Measurements from ENCODE around the gene BAIAP2L2.

DNA sequence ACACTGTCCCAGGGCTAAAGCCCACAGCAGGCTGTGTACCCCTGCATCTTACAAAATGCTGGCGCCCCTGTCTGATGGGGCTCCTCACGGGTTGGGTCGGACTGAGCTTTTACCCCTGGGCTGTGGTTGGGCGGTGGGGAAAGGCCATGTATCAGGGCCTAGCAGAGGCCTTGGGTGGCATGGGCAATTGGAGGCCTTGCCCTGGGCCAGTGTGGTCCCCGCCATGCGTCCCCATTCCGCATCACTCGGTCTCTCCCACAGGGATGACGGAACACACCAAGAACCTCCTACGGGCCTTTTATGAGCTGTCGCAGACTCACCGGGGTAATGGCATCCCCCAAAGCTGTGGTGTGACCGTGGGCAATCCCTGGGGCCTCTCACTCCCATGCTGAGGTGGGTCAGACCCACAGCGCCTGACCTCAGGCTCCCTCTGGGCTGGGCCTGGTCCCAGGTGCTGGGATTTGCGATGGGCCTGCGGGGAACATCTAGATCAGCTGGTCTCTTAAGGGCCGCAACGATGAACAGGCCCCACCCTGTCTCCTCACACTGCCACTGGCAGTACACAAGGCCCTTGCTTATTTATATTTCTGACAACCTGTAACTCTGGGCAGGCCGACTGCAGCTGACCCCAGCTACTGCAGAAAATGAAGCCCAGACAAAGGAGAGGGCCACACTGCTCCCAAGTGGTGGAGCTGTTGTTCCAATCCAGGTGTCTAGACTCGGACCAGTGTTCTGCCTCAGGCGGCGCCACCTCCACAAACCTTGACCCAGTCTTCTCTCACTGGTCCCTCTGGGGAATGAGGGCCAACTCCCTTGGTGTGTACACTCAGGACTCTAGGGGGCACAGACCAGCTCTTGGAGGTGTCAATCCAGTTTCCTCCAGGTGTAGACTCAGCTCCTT, 38.8 kb downstream of the BAIAP2L2 start:
- TF ChIP-seq EP300 (conservative IDR thresholded peaks at IDR 0.05; ENCODE audit: poor library complexity, severe bottlenecking), result no peak
- TF ChIP-seq, protein P1, sequence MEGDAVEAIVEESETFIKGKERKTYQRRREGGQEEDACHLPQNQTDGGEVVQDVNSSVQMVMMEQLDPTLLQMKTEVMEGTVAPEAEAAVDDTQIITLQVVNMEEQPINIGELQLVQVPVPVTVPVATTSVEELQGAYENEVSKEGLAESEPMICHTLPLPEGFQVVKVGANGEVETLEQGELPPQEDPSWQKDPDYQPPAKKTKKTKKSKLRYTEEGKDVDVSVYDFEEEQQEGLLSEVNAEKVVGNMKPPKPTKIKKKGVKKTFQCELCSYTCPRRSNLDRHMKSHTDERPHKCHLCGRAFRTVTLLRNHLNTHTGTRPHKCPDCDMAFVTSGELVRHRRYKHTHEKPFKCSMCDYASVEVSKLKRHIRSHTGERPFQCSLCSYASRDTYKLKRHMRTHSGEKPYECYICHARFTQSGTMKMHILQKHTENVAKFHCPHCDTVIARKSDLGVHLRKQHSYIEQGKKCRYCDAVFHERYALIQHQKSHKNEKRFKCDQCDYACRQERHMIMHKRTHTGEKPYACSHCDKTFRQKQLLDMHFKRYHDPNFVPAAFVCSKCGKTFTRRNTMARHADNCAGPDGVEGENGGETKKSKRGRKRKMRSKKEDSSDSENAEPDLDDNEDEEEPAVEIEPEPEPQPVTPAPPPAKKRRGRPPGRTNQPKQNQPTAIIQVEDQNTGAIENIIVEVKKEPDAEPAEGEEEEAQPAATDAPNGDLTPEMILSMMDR (IDR thresholded peaks at IDR 0.05; ENCODE audit: poor library complexity, severe bottlenecking), result no peak
- no peak for TF ChIP-seq POLR2AphosphoS5 (IDR thresholded peaks at IDR 0.05)
- TF ChIP-seq REST (IDR thresholded peaks at IDR 0.05; ENCODE audit: borderline replicate concordance), result no peak

Measured in neural cell (in vitro differentiated cells).